GM21528 (cell line): ENCODE data around the gene ACE.

ENCODE experiments used
- ATAC-seq: cut with Tn5 transposase; IDR thresholded peaks from one replicate; pipeline ENCODE4 v1.9.1; 2021; ENCODE audit warnings: mild to moderate bottlenecking, moderate library complexity; ENCODE audit not compliant: unreplicated experiment, low FRiP score

ACE gene

GRCh38 chr17:63490329-63490728, 13.5 kb downstream of the ACE start:
- ATAC-seq = no peak

GRCh38 chr17:63490858-63491400, 14.1 kb downstream of the ACE start:
- no peak for ATAC-seq

GRCh38 chr17:63491413-63491812, 14.6 kb downstream of the ACE start:
- no peak for ATAC-seq

GRCh38 chr17:63491977-63492618, 15.2 kb downstream of the ACE start:
- no peak for ATAC-seq

- ATAC-seq = no peak
Observed at GRCh38 chr17:63492940-63493339, 16.1 kb downstream of the ACE start.

GRCh38 chr17:63493411-63493810, 16.6 kb downstream of the ACE start:
- no peak for ATAC-seq

- ATAC-seq = no peak
Observed at GRCh38 chr17:63494300-63494928, 17.6 kb downstream of the ACE start.

GRCh38 chr17:63495491-63495890, 18.6 kb downstream of the ACE start:
- no peak for ATAC-seq

- no peak for ATAC-seq
Observed at GRCh38 chr17:63496177-63496576, 19.3 kb downstream of the ACE start.

GRCh38 chr17:63496663-63497400, 20.0 kb downstream of the ACE start:
- ATAC-seq = no peak

- no peak for ATAC-seq
Observed at GRCh38 chr17:63497708-63498483, 21.0 kb downstream of the ACE start.

GRCh38 chr17:63498626-63499195, 21.9 kb downstream of the ACE start:
- no peak for ATAC-seq

- no peak for ATAC-seq
Observed at GRCh38 chr17:63500543-63501390, 23.9 kb downstream of the ACE start.

- ATAC-seq = no peak
Observed at GRCh38 chr17:63503341-63503705, 26.5 kb downstream of the ACE start.

GRCh38 chr17:63504261-63504660, 27.4 kb downstream of the ACE start:
- ATAC-seq = no peak

- ATAC-seq = no peak
Observed at GRCh38 chr17:63505341-63505740, 28.5 kb downstream of the ACE start.

GRCh38 chr17:63506627-63507026, 29.8 kb downstream of the ACE start:
- ATAC-seq = no peak

- no peak for ATAC-seq
Observed at GRCh38 chr17:63511331-63511730, 34.5 kb downstream of the ACE start.

- ATAC-seq = no peak
Observed at GRCh38 chr17:63512388-63512787, 35.5 kb downstream of the ACE start.
